HG03378 (cell line): ENCODE data around the gene CCDC24.

Experiments
- ATAC-seq: cut with Tn5 transposase; IDR thresholded peaks from one replicate; pipeline ENCODE4 v1.9.1; 2021; ENCODE audit warnings: mild to moderate bottlenecking, moderate library complexity; ENCODE audit not compliant: unreplicated experiment

The CCDC24 gene

GRCh38 chr1:44037154-44037553 lies 45.8 kb downstream of the CCDC24 start:
- ATAC-seq, result no peak

GRCh38 chr1:44038876-44039657 lies 47.7 kb downstream of the CCDC24 start:
- ATAC-seq, result no peak

GRCh38 chr1:44040418-44040817 lies 49.0 kb downstream of the CCDC24 start:
- ATAC-seq, result no peak

- no peak for ATAC-seq
Observed at GRCh38 chr1:44040846-44041245, 49.4 kb downstream of the CCDC24 start.

- no peak for ATAC-seq
Observed at GRCh38 chr1:44043176-44044070, 52.0 kb downstream of the CCDC24 start.

- ATAC-seq, result no peak
Observed at GRCh38 chr1:44044071-44044801, 52.8 kb downstream of the CCDC24 start.

GRCh38 chr1:44045064-44045463 lies 53.7 kb downstream of the CCDC24 start:
- ATAC-seq, result no peak
